Activated naive CD4-positive, alpha-beta T cell treated with anti-CD3 and anti-CD28 coated beads, Interleukin-2, amount 50 U/mL, for 72 hours (primary cell): ENCODE measurements around the gene FCHO2. TPM values are rescaled to one million over a fixed set of nuclear protein-coding genes. Genes with fewer than 3 reads are reported as not detected.

Experiments used
- ATAC-seq, 2 donors: fragments of 150-1000 bp; cut with Tn5 transposase; 2 replicates each; pipeline ENCODE4 v1.10.0; 2021; ENCODE audit warnings: mild to moderate bottlenecking in 2 of 2, moderate library complexity in 2 of 2
- DNase-seq, 2 donors: peaks; one replicate each; pipeline ENCODE4 v3.0.0; 2021 to 2022; ENCODE audit warnings: low spot score in 2 of 2
- H3K27ac Mint-ChIP-seq, 2 donors: one replicate each; pipeline ENCODE4 v1.8.0; 2022; ENCODE audit warnings: mild to moderate bottlenecking in 2 of 2, mixed read lengths in 2 of 2
- H3K36me3 Mint-ChIP-seq, 2 donors: one replicate each; pipeline ENCODE4 v1.8.0; 2022; ENCODE audit warnings: mixed read lengths in 2 of 2
- H3K9me3 Mint-ChIP-seq, 2 donors: one replicate each; pipeline ENCODE4 v1.8.0; 2022; ENCODE audit warnings: mixed read lengths in 2 of 2
- total RNA-seq, 2 donors: library from RNA; stranded (reverse); gene quantifications; one replicate each; pipeline ENCODE4 v1.2.3, GENCODE V29; 2022

Gene FCHO2
- total RNA-seq, 2 donors from 2014 or later = 0.39 to 1.5 TPM

DNA sequence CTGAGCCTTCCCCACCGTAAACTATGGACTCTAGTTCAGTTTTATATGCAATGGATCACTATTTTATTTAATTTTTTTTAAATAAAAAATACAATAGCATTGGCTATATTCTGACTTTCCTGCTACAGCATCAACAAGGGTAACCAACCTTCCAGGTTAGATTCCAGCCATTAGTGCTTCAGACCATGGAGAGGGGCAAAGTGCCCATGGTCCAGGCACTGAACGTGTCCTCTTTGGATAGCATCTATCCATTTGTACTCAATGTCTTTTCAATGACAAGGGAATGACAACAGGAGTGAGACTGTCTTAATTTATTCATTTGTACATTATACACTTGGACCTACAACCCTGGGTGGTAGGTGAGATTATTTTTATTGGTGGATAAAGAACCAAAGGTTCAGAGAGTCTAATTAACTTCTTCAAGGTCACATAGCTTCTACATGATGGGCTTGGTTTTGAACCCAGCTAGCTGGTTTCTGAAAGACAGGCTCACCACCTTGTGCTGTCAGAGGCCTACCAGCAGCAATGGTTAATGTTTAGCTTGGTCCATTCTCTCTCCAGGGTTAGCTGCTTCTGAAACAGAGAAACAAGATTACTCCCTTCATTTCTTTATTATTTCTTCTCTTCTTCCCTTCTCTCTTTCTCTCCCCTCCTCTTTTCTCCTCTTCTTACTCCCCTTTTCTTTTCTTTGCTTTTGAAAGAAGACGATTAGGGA, 176.0 kb downstream of the FCHO2 start:
- no peak for ATAC-seq
- no peaks in the 10 kb centered on the region for H3K9me3 Mint-ChIP-seq
- no peaks in the 10 kb centered on the region for H3K36me3 Mint-ChIP-seq
- no peak overlapping the region for H3K27ac Mint-ChIP-seq
- DNase-seq = no peak

DNA sequence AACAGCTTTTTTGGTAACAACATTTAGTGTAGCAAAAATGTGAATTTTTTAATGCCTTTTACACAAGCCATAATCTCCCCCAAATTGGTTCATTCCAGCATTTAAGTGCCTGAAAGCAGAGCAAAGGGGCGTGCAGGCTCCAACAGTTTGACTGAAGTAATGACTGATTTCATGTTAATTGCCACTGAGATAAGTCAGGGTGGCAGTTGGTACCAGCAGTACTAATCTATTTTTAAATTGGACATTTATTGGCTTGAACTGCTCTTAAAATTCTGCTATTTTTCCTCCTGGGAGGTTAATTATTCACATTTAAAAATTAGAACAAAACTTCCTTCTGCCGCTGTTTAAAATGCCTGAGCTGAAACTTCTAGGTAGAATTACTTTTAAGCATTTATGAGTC, 176.9 kb downstream of the FCHO2 start:
- ATAC-seq = no peak
- DNase-seq = no peak
- Mint-ChIP-seq H3K36me3 (no peaks in the 10 kb centered on the region), H3K9me3 (no peaks in the 10 kb centered on the region), H3K27ac (no peak overlapping the region)

DNA sequence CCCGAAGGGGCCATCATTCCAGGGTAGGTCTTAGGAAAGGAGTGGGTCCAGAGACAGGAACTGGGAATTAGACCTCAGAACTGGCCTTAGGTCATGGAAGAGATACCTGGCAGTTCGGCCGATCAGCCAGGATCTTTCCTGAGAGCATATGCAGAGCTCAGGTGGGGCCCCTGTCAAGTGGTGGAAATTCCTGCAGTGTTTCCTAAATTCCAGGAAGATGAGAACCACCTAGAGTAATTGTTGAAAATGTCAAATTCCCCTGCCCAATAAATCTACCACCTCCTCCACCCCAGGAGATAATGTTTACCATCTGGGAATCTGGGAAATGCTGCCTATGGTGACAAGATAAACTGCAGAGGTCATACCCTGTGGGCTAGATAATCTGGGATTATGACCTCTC, 179.2 kb downstream of the FCHO2 start:
- DNase-seq = no peak
- Mint-ChIP-seq H3K27ac (no peak overlapping the region), H3K9me3 (no peaks in the 10 kb centered on the region), H3K36me3 (no peaks in the 10 kb centered on the region)
- ATAC-seq = no peak

DNA sequence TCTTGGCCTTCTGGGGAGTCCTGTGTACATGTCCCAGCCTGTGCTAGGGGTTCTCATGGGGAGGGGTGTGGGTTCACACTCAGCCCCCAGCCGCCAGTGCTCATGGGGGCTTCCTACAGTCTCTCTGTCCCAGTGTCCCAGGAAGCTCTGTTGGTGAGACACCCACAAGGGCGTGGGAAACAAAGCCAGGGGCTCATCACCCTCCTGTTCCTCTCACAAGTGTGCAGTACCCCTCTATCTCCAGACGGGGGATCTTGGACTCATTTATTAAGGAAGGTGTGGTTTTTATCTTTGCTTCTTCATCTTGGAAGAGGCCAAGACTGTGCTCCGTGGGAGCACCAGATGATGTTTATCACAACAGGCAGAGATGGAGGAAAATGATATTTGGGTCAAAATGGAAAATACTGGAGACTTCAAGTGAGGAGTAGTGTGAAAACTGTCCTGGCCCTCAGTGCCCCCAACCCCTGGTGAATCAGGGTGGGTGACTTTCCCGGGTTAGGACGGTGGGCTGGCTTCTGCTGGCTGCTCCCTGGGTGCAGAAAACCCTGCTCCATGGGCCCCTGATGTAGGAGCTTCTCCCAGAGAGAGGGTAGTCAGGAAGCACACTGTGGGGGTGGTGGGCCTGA, 179.7 kb downstream of the FCHO2 start:
- DNase-seq (no peak), ATAC-seq (peak in 1 of 2 donors; percentile 56)
- no peaks in the 10 kb centered on the region for H3K9me3 Mint-ChIP-seq
- no peak overlapping the region for H3K27ac Mint-ChIP-seq
- H3K36me3 Mint-ChIP-seq = no peaks in the 10 kb centered on the region

DNA sequence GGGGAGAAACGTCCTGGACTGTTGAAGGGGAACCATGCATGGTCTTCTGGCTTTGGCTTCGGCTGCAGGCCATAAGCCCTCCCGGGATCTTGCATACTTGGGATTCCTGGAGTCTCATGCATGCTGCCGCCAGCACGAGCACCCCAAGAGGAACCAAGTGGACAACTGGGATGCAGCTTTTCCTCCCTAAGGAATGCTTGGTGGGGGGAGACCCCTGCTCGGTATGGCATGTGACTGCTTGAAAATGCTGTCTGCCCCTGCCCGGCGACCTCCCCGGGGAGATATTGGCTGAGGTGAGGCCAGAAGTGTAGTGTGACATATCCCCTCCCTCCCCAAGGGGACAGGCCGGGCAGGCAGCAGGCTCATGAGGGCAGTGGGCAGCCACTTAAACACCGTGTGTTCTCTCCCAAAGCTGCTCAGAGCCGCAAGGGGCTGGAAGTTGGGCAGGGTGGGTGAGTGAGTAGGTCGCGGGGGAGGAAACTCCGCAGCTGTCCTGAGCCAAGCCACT, 180.3 kb downstream of the FCHO2 start:
- ATAC-seq (no peak), DNase-seq (no peak)
- no peak overlapping the region for H3K27ac Mint-ChIP-seq
- H3K36me3 Mint-ChIP-seq = no peaks in the 10 kb centered on the region
- no peaks in the 10 kb centered on the region for H3K9me3 Mint-ChIP-seq

DNA sequence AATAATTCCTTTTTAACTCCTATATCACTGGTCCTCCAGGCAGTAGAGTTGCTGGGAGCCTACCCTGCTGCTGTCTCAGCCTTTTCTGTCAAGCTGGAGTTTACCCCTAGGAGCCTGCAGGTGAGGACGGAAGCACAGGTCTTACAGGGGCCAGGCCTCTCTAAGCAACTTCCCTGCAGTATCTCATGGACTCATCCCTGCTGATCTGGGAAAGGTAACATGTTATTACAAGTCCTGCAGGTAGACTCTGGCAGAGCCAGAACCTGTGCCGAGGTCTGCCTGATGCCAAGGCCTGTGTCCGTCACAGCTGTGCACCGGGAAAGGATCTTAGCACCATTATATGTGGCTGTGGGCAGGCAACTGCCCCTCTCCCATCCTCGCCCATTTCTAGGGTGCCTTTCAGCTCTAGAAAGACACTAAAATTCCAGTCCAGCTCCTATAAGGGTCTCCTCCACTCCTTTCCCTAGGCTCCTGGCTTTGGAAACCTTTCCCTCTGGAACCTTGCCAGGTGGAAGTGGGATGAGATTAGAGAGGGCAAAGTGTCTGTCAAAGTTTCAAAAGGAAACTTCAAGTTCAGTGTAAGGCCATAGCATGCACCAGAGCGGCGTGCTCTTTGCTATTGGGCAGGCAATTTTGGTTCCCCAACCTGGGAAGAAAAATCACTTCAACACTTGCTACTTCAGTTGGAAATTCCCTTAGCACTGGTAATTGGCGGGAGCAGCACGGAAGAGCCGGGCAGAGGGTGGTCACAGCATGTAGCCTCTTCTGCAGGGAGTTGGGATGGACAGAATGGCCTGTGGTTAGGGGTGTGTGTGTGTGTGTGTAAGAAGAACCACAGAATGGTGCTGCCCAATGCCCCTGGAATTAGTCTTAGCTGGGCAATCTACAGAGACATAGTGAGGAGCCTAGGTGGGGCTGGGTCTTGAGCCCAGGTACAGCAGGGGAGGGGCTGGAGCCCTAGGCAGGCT, 182.0 kb downstream of the FCHO2 start:
- Mint-ChIP-seq H3K27ac (no peak overlapping the region), H3K36me3 (no peaks in the 10 kb centered on the region), H3K9me3 (no peaks in the 10 kb centered on the region)
- ATAC-seq = no peak
- DNase-seq = no peak

DNA sequence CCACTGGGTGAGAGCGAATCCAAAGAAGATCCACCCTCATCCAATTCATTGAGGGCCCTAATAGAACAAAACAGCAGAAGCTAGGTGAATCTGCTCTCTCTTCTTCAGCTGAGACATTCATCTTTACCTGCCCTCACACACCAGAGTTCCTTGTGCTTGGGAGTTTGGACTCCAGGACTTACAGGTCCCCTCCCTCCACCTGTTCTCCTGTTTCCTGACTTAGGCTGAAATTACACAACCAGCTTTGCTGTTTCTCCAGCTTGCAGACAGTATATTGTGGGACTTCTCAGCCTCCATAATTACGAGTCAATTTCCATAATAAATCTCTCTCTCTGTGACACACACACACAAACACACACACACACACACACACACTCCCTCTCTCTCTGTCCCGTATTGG, 183.6 kb downstream of the FCHO2 start:
- DNase-seq (no peak), ATAC-seq (no peak)
- Mint-ChIP-seq H3K36me3 (no peaks in the 10 kb centered on the region), H3K9me3 (no peaks in the 10 kb centered on the region), H3K27ac (no peak overlapping the region)

Other genes starting within 250 kb of the FCHO2 start
- 10 to 100 TPM; 87.4 to 93.0 TPM for gene TNPO1, start 139.4 kb upstream of the FCHO2 start, total RNA-seq
- not detected for gene TMEM171, start 164.5 kb downstream of the FCHO2 start, total RNA-seq
- gene TMEM174, start 217.2 kb downstream of the FCHO2 start, total RNA-seq = not detected